ENCODE measurements around the gene UGT2A3. TPM values are rescaled to one million over a fixed set of nuclear protein-coding genes. Genes with fewer than 3 reads are reported as not detected.
"Not testable (repeated sequence)": the region's sequence is repeated elsewhere in the genome, so short reads cannot be mapped to it uniquely, and the experiment has no call there.

The UGT2A3 gene
- total and polyA plus RNA-seq, 2 experiments from 2014 or later, result 30.3 to 126 TPM

DNA sequence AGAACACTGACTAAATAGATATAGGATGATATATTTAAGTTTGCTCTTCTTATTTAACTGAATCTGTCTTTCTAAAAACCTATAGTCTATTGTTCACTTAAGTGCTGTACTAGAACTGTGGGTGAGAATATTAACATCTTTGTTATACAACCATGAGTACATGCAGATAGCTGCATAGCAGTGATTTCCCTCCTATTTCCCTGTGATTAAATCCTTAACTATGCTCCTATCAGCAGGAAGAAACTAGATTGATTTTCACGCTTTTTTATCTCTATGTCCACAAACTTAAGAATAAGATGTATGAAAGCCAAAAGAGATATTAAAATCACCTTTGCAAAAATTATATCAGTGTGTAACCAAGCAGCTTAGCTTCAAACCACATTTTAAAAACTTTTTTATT is 11.3 kb upstream of the UGT2A3 start:
- Histone ChIP-seq H3K4me2 (peak overlapping the region; percentile 14), H2AFZ (no peak overlapping the region), H3K9me2 (replicated peaks; ENCODE audit: insufficient read depth) (no peaks in the 10 kb centered on the region), H3K4me1 (ENCODE audit: insufficient read depth) (peaks cover 23% of the 10 kb centered on the region), H3K9me3 (ENCODE audit: low read depth) (no peaks in the 10 kb centered on the region), H3K36me3 (replicated peaks; ENCODE audit: insufficient read depth, low read depth) (no peaks in the 10 kb centered on the region), H3K27ac (peak overlapping the region; percentile 24), H4K20me1 (ENCODE audit: insufficient read depth, poor library complexity, severe bottlenecking) (no peaks in the 10 kb centered on the region), H3K79me2 (no peaks in the 10 kb centered on the region), H3K4me3 (no peak overlapping the region), H3K27me3 (no peaks in the 10 kb centered on the region)
- 30% methylated on average over 1 of the region's 1 CpG for WGBS (ENCODE audit: low lambda C conversion rate, missing lambda C conversion rate)
- DNase-seq (ENCODE audit: low spot score), result no peak
- no peak for TF ChIP-seq EZH2phosphoT487 (IDR thresholded peaks at IDR 0.05; ENCODE audit: low read depth, severe bottlenecking, unreplicated experiment)
- no peak for TF ChIP-seq EZH2 (IDR thresholded peaks at IDR 0.05; ENCODE audit: borderline replicate concordance)
- TF ChIP-seq, protein P1, sequence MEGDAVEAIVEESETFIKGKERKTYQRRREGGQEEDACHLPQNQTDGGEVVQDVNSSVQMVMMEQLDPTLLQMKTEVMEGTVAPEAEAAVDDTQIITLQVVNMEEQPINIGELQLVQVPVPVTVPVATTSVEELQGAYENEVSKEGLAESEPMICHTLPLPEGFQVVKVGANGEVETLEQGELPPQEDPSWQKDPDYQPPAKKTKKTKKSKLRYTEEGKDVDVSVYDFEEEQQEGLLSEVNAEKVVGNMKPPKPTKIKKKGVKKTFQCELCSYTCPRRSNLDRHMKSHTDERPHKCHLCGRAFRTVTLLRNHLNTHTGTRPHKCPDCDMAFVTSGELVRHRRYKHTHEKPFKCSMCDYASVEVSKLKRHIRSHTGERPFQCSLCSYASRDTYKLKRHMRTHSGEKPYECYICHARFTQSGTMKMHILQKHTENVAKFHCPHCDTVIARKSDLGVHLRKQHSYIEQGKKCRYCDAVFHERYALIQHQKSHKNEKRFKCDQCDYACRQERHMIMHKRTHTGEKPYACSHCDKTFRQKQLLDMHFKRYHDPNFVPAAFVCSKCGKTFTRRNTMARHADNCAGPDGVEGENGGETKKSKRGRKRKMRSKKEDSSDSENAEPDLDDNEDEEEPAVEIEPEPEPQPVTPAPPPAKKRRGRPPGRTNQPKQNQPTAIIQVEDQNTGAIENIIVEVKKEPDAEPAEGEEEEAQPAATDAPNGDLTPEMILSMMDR (IDR thresholded peaks at IDR 0.05; ENCODE audit: poor library complexity), result no peak

GRCh38 chr4:68960294-68961163 is 8.9 kb upstream of the UGT2A3 start:
- DNase-seq (ENCODE audit: low spot score), result no peak
- no peaks in the 10 kb centered on the region for H3K79me2 ChIP-seq
- no peaks in the 10 kb centered on the region for H3K27me3 ChIP-seq
- no peaks in the 10 kb centered on the region for H3K36me3 ChIP-seq (replicated peaks; ENCODE audit: insufficient read depth, low read depth)
- H3K4me2 ChIP-seq, result no peak overlapping the region
- H3K27ac ChIP-seq, result peak overlapping the region; percentile 16
- no peaks in the 10 kb centered on the region for H4K20me1 ChIP-seq (ENCODE audit: insufficient read depth, poor library complexity, severe bottlenecking)
- no peak overlapping the region for H2AFZ ChIP-seq
- H3K4me3 ChIP-seq, result no peak overlapping the region
- H3K4me1 ChIP-seq (ENCODE audit: insufficient read depth), result peaks cover 23% of the 10 kb centered on the region
- H3K9me2 ChIP-seq (replicated peaks; ENCODE audit: insufficient read depth), result no peaks in the 10 kb centered on the region
- no peak for TF ChIP-seq EZH2 (IDR thresholded peaks at IDR 0.05; ENCODE audit: borderline replicate concordance)
- TF ChIP-seq, protein P1 (IDR thresholded peaks at IDR 0.05; ENCODE audit: poor library complexity), result no peak
- TF ChIP-seq EZH2phosphoT487 (IDR thresholded peaks at IDR 0.05; ENCODE audit: low read depth, severe bottlenecking, unreplicated experiment), result no peak
- WGBS (ENCODE audit: low lambda C conversion rate, missing lambda C conversion rate), result 91% methylated on average over 2 of the region's 2 CpGs
- no peaks in the 10 kb centered on the region for H3K9me3 ChIP-seq (ENCODE audit: low read depth)

GRCh38 chr4:68959085-68959484 is 7.5 kb upstream of the UGT2A3 start:
- H2AFZ ChIP-seq; H3K4me2 ChIP-seq; H3K9me3 ChIP-seq (ENCODE audit: low read depth); H3K4me3 ChIP-seq; H3K27me3 ChIP-seq; H3K36me3 ChIP-seq (replicated peaks; ENCODE audit: insufficient read depth, low read depth); DNase-seq (ENCODE audit: low spot score); H3K79me2 ChIP-seq; H4K20me1 ChIP-seq (ENCODE audit: insufficient read depth, poor library complexity, severe bottlenecking); H3K27ac ChIP-seq; H3K9me2 ChIP-seq (replicated peaks; ENCODE audit: insufficient read depth): not testable (repeated sequence)
- peaks cover 23% of the 10 kb centered on the region for H3K4me1 ChIP-seq (ENCODE audit: insufficient read depth)
- WGBS (ENCODE audit: low lambda C conversion rate, missing lambda C conversion rate), result 93% methylated on average over 2 of the region's 2 CpGs

GRCh38 chr4:68954126-68954525 is 2.5 kb upstream of the UGT2A3 start:
- 86% methylated on average over 3 of the region's 3 CpGs for WGBS (ENCODE audit: low lambda C conversion rate, missing lambda C conversion rate)
- Histone ChIP-seq H3K36me3 (replicated peaks; ENCODE audit: insufficient read depth, low read depth) (no peaks in the 10 kb centered on the region), H4K20me1 (ENCODE audit: insufficient read depth, poor library complexity, severe bottlenecking) (no peaks in the 10 kb centered on the region), H3K27me3 (no peaks in the 10 kb centered on the region), H3K4me2 (no peak overlapping the region), H3K27ac (peak overlapping the region; percentile 48), H3K9me3 (ENCODE audit: low read depth) (no peaks in the 10 kb centered on the region), H3K79me2 (no peaks in the 10 kb centered on the region), H2AFZ (peak overlapping the region; percentile 28), H3K4me1 (ENCODE audit: insufficient read depth) (peaks cover 9% of the 10 kb centered on the region), H3K9me2 (replicated peaks; ENCODE audit: insufficient read depth) (no peaks in the 10 kb centered on the region), H3K4me3 (no peak overlapping the region)
- DNase-seq (ENCODE audit: low spot score), result no peak
- TF ChIP-seq EZH2phosphoT487 (IDR thresholded peaks at IDR 0.05; ENCODE audit: low read depth, severe bottlenecking, unreplicated experiment) (no peak), EZH2 (IDR thresholded peaks at IDR 0.05; ENCODE audit: borderline replicate concordance) (no peak)
- TF ChIP-seq, protein P1 (IDR thresholded peaks at IDR 0.05; ENCODE audit: poor library complexity), result no peak
